GM12875 (cell line): Measurements from ENCODE around the gene MDFIC.

ENCODE experiments used
- H3K4me3 ChIP-seq: one replicate; pipeline ENCODE4 v1.5.1; 2011; ENCODE audit warnings: low read depth, low read length, control low read depth
- TF ChIP-seq, protein P1 (sequence below): IDR thresholded peaks from 2 replicates; pipeline ENCODE4 v1.5.1; 2011; ENCODE audit warnings: low read depth, mild to moderate bottlenecking, control low read depth, inconsistent platforms, low read length, moderate library complexity, borderline replicate concordance; ENCODE audit not compliant: insufficient read depth

The MDFIC gene

DNA sequence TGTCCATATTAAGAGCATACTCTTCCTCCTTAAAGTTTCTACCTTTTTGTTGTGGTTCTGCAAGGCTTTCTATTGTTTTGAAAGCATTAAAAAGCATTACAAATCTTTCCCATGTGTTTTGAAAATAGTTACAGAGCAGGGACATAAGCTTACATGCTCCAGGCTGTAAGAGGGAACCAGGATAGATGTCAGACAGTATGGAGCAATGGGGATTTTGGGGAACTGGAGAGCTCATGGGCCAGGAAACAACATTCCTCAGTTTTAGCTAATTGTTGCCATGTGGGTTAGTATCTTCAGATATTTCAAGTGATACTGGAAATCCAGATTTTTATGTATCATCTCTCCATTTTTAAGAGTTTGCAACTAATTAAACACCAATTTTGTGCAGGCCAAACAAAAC lies 3.5 kb downstream of the MDFIC start:
- H3K4me3 ChIP-seq, result peak overlapping the region; percentile 41
- TF ChIP-seq, protein P1, sequence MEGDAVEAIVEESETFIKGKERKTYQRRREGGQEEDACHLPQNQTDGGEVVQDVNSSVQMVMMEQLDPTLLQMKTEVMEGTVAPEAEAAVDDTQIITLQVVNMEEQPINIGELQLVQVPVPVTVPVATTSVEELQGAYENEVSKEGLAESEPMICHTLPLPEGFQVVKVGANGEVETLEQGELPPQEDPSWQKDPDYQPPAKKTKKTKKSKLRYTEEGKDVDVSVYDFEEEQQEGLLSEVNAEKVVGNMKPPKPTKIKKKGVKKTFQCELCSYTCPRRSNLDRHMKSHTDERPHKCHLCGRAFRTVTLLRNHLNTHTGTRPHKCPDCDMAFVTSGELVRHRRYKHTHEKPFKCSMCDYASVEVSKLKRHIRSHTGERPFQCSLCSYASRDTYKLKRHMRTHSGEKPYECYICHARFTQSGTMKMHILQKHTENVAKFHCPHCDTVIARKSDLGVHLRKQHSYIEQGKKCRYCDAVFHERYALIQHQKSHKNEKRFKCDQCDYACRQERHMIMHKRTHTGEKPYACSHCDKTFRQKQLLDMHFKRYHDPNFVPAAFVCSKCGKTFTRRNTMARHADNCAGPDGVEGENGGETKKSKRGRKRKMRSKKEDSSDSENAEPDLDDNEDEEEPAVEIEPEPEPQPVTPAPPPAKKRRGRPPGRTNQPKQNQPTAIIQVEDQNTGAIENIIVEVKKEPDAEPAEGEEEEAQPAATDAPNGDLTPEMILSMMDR, result no peak

DNA sequence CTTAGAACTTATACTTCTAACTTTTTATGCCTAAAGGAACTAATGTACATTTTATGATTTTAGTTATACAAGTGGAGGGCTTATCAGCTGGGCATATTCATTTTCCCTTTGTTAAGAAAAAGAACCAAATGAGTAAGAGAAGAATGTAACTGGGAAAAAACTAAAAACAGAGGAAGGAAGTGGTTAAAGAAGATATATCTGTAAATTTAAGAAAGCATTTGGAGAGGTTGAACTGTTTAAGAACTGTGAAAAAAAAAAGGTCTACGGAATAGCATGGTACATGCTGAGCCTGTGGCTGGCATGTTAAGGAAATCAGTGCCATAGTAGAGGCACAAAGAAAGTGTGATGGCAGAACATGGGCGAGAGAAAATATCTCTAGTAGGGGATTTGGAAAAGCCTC lies 6.2 kb downstream of the MDFIC start:
- TF ChIP-seq, protein P1, result no peak
- H3K4me3 ChIP-seq, result no peak overlapping the region

DNA sequence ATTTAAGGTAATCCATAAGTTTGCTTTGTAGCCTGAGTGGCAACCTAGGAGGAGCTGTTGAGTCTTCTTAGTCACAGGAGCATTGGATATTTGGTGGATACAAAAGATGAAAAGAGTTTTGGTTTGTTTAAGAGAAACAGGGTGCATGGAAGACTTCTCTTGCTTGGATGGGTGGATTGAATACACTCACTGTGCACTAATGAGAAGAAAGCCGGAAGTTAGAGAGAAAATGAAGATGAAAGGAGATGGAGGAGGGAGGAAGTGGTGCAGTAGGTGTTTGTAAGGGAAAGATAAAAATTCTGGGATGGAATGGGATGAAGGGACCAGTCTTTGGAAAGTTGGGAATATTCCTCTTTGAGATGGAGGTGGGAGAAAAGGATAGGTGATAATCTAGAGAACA lies 7.7 kb downstream of the MDFIC start:
- H3K4me3 ChIP-seq, result no peak overlapping the region
- TF ChIP-seq, protein P1, result peak; percentile 10; the same call in 1 of the 2 replicates

DNA sequence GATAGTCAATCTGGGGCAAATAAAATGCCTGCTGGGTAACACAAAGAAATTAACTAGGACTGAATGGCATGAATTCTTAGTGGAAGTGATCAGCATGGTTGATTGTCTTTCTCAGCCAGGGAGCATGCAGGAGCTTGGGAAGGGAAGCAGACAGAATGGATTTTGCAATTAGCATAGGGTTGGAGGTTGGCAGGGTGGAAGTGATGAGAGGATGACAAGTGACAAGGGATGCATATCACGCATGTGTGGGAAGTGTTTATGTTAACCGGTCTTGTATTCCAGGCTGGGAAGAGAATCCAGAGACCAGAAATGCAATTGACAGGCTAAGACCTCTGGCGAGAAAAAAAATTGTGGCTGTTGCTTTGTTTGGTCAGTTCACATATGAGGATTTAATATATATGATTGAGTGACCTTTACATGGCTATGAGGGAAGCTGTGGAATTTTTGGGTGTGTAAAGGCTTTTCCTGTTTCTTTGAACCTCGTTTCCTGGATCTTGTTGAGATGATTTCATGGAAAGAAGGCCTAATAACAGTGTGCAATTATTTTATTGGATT lies 8.3 kb downstream of the MDFIC start:
- no peak overlapping the region for H3K4me3 ChIP-seq
- TF ChIP-seq, protein P1, result no peak

DNA sequence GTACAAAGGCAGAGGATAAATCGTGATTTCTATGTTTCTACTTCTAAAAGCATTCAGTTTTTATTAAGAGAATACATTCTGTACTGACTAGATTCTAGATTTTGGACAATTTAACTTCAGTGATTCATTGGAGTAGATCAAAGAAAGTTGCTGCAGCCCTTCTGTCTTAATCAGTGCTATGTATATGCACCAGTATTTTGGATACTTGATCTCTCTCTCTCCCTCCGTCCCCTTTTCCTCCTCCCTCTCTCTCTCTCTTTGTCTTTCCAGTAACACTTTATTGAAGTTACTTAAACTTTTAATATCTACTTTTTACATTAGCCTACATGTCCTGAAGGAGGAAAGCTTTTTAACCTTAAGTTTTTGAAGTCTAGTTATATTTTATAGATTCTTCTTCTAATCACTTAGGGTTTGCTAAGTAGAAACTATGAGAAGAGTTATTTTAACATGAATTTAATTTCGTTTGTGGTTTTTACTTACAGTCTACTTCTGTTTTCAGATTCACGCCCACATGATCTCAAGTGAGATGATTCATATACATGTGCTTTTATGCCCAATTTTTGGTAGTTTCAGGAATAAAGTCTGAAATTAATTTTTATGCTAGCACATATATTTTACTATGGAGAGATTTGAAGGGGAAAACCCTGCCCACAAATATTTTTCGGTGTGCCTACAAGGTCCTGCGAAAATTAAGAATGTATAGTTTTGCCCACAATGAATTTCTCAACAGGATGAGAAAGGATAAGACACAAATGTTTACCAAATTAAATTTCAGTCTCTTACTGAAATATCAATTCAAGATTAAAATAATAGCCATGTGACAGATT lies 9.1 kb downstream of the MDFIC start:
- H3K4me3 ChIP-seq, result peak overlapping the region; percentile 23
- TF ChIP-seq, protein P1, result no peak

DNA sequence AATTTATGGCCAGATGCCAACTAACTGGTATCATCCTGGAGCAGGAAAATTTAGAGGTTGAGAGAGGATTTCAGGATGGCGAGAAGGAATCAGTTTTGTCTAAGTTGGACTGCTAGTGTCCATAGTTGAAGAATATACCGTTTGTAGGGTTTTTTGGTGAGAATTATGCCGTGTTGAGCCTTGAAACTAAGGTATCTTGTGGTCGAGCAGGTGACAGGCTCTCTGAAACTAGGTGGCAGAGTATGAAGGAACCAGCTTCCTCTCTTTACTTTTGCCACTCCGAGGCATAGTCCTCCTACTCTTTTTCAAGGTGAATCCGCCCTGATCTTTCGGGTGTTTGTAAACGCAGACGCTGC lies 9.7 kb downstream of the MDFIC start:
- peak overlapping the region; percentile 23 for H3K4me3 ChIP-seq
- TF ChIP-seq, protein P1, result no peak

DNA sequence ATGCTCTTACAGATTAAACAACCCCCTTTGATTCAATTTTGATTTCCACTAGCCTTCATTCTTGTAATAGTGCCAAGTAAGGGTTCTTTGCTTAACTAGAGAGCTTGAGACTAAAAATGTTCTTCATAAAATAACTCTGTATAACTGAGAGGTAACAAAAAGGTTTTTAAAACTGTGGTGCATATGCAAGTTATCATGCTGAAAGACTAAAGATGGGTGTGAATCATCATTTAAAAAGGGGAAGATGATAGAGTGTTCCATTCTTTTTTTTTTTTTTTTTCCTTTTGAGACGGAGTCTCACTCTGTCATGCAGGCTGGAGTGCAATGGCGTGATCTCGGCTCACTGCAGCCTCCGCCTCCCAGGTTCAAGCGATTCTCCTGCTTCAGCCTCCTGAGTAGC lies 11.1 kb downstream of the MDFIC start:
- TF ChIP-seq, protein P1, result no peak
- no peak overlapping the region for H3K4me3 ChIP-seq
